ENCODE results near the gene TMCC2.

Gene TMCC2

DNA sequence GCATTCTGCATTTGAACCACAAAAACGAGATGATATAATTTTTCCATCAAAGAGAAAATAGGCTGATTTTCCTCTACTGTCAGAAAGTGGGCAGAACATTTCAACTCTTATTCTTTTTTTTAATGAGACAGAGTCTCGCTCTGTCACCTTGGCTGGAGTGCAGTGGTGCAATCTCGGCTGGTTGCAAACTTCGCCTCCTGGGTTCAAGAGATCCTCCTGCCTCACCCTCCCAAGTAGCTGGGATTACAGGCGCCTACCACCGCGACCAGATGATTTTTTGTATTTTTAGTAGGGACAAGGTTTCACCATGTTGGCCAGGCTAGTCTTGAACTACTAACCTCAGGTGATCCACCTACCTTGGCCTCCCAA lies 27.8 kb upstream of the TMCC2 start:
- TF ChIP-seq GATA2 (IDR thresholded peaks at IDR 0.05; ENCODE audit: low read depth, low read length) = no peak
- TF ChIP-seq GATA3 (IDR thresholded peaks at IDR 0.05; ENCODE audit: low read depth, low read length) = no peak

DNA sequence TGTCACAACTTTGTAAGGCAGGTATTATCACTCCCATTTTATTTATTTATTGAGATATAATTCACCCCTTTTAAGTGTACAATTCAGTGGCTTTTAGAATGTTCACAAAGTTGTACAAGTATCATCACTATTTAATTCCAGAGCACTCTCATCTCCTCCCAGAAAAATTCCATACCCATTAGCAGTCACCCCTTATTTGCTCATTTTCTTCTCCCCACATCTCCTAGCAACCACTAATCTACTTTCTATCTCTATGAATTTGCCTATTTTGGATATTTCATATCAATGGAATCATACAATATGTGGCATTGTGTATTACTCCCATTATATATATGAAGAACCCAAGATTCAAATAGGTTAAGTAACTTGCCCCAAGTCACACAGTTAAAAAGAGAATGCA lies 23.2 kb upstream of the TMCC2 start:
- TF ChIP-seq GATA3 (IDR thresholded peaks at IDR 0.05; ENCODE audit: low read depth, low read length) = no peak
- no peak for TF ChIP-seq GATA2 (IDR thresholded peaks at IDR 0.05; ENCODE audit: low read depth, low read length)

DNA sequence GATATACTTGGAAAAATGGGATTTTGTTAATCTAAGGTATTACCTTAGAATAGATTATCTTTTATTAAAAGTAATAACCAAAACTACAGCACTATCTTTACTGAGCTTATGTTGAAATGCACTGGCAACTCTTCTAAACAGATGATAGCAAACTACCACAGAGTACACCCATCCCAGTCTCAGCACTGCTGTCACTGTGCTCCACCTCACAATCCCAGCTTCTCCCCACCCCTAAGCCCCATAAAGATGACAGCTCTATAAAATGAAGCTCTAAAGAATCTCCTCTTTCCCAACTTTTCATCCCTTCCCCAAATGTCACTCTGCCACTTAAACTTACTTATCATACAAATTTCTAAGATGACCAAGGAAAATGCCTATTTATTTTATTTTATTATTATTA lies 22.7 kb upstream of the TMCC2 start:
- TF ChIP-seq GATA3 (IDR thresholded peaks at IDR 0.05; ENCODE audit: low read depth, low read length) (no peak), GATA2 (IDR thresholded peaks at IDR 0.05; ENCODE audit: low read depth, low read length) (no peak)

DNA sequence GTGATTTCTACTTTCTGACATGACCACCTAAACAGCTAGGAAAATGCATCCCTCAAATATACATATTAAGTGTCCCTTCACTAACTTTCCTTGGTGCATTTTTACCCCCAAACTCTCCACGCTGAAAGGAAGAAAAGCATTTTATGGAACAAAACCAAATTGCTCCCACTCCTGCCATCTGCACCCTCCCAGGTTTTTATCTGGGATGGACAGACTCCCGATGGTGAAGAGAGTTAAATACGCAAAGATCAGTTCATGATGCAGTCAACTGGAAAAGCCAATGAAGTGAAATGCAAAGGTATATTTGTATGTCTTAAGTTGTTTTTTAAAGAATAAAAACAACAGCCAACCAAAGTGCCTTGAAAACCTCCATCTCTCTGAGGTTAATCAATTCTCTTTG lies 18.9 kb upstream of the TMCC2 start:
- TF ChIP-seq GATA2 (IDR thresholded peaks at IDR 0.05; ENCODE audit: low read depth, low read length) (no peak), GATA3 (IDR thresholded peaks at IDR 0.05; ENCODE audit: low read depth, low read length) (no peak)

DNA sequence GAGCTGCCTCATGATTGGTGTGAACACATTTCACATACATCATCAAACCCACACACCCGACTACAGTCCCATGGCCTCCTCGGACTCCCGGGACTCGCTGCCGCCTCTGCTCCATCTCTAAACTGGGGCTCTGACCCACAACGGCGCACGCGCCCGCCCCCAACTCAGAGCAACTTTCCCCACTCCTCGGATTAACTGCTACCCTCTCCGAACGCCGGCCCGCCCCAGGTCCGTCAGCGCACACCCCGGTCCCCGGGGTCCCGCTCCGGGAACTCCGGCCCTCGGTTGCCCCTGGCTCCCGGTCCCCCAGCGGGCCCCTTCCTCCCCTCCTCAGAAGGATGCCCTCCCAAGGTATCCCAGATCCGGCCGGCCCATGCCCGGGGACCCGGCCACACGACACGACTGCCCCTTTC lies 17.0 kb upstream of the TMCC2 start:
- TF ChIP-seq GATA2 (IDR thresholded peaks at IDR 0.05; ENCODE audit: low read depth, low read length) (no peak), GATA3 (IDR thresholded peaks at IDR 0.05; ENCODE audit: low read depth, low read length) (no peak)

DNA sequence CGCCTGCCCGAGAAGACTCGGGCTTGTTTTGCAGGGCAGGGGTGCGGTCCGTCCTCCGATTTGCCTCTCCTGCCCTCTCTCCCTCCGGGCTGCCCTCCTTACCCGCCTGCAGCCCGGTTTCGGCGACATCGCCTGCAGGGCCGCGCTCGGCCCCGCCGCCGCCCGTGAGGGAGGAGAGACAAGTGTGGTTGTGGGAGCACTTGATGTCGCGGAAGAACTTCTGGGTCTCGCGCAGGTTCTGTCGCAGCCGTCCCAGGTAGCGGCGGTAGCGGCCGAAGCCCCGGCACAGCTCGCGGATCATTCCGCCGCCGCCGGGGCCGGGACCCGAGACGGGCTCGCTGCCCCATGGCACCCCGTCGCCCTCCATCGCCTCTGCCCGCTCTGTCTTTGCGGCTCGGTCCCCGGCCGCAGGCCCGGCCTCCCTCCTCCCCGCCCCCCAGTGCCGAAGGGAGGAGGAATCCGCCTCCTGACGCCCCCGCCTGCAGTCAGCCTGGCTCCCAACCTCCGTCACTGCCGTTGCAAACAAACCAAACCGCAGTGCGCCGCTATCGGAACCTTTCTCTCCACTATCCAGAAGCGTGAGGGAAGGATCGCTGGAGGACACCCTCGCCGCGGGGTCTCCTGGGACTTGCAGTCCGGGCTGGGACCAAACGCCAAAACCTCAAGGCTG lies 16.4 kb upstream of the TMCC2 start, which contains the start of gene DSTYK:
Gene DSTYK, minus strand, starts transcription at position 534 of the 670 bp plus-strand sequence. Its CDS starts 167 bp downstream, at position 367.
- no peak for TF ChIP-seq GATA3 (IDR thresholded peaks at IDR 0.05; ENCODE audit: low read depth, low read length)
- no peak for TF ChIP-seq GATA2 (IDR thresholded peaks at IDR 0.05; ENCODE audit: low read depth, low read length)

DNA sequence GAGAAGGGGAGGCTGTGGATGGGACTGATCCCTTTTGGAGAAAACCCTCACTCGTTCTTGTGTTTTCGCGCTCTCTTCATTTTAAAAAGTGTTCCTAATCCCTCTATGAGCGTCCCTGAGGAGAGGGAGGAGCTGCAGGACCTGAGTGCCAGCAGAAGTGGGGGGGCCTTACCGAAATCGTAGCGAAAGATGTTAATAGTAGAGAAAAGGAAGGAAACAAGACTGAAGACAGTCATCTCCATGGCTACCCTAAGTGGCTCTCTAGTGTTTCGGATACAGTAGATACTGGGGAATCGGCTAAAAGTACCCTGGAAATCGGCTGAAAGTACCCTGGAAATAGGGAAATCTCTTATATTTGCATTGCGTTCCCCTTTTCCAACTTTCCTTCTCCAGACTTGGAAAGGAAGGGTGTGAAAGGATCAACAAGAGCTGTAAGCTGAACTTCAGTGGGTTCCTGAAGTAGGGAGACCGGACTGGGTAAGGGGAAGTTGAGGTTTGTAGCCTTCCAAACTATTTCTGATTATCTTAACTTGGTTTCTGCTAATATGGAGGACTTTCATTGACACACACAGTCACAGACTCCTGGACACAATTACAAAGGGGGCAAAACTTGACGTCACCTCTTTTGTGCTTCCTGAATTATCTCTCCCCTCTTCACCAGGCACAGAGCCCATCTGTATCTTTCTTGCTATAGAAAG lies 15.8 kb upstream of the TMCC2 start:
- no peak for TF ChIP-seq GATA3 (IDR thresholded peaks at IDR 0.05; ENCODE audit: low read depth, low read length)
- no peak for TF ChIP-seq GATA2 (IDR thresholded peaks at IDR 0.05; ENCODE audit: low read depth, low read length)

DNA sequence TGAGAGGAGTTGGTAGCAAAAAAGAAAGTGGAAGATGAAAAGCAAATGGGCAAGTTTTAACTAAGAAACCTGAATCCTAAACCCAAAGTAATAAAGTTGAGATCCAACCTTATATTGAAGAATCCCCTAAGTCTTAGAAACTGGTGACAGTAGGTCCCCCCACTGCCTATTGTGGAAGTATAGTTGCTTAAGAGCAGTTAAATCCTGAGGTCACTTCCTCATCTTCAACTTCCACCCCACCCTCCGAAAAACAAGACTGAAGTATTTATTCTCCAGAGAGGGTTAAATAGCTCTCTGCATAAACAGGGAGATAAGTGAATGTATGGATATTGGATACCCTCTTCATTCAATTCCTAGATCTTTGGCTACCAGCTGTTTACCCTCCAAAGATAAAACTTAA lies 13.0 kb upstream of the TMCC2 start:
- TF ChIP-seq GATA2 (IDR thresholded peaks at IDR 0.05; ENCODE audit: low read depth, low read length) (no peak), GATA3 (IDR thresholded peaks at IDR 0.05; ENCODE audit: low read depth, low read length) (no peak)

DNA sequence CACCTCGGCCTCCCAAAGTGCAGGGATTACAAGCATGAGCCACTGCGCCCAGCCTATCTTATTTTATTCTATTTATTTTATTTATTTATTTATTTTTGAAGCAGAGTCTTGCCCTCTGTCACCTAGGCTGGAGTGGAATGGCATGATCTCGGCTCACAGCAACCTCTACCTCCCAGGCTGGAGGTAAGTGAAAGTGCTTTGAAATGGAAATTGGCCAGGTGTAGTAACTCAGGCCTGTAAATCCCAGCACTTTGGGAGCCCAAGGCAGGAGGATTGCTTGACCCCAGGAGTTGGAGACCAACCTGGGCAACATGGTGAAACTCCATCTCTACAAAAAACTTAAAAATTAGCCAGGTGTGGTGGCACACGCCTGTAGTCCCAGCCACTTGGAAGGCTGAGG lies 11.2 kb upstream of the TMCC2 start:
- TF ChIP-seq GATA3 (IDR thresholded peaks at IDR 0.05; ENCODE audit: low read depth, low read length) = no peak
- no peak for TF ChIP-seq GATA2 (IDR thresholded peaks at IDR 0.05; ENCODE audit: low read depth, low read length)

DNA sequence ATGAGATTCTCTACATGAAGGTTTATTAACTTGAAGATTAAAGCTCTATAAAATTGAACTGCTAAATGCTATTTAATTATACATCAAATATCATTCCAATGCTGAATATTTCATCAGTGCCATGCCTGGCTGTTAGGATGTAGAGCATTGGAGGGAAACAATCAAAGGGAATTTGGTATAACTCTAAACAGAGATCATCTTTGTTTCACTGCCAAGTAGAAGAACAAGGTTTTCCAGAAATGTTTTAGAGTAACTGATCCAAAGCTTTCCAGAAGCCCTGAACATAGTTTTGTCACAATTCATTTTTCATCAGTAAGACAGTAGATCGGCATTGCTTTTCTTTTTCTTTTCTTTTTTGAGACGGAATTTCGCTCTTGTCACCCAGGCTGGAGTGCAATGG lies 10.3 kb upstream of the TMCC2 start:
- TF ChIP-seq GATA3 (IDR thresholded peaks at IDR 0.05; ENCODE audit: low read depth, low read length) = no peak
- no peak for TF ChIP-seq GATA2 (IDR thresholded peaks at IDR 0.05; ENCODE audit: low read depth, low read length)

DNA sequence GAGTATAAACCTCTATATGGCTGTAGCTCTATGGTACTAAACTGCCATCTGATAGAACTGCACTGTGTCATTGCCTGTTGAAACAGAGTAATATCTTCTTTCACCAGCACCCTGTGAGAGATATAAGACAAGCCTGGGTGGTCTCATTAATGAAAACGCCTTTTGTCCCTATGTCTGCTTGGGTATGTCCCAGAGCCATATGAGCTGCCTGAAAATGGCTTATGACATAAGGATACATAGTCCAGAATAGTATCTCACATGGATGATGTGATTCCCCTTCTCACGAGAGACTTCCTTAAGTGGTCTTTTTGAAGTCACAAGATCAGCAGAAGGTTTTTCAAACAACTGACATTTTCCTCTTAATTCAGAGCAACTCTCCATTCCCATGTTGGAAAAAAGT lies 7.3 kb upstream of the TMCC2 start:
- no peak for TF ChIP-seq GATA2 (IDR thresholded peaks at IDR 0.05; ENCODE audit: low read depth, low read length)
- no peak for TF ChIP-seq GATA3 (IDR thresholded peaks at IDR 0.05; ENCODE audit: low read depth, low read length)

DNA sequence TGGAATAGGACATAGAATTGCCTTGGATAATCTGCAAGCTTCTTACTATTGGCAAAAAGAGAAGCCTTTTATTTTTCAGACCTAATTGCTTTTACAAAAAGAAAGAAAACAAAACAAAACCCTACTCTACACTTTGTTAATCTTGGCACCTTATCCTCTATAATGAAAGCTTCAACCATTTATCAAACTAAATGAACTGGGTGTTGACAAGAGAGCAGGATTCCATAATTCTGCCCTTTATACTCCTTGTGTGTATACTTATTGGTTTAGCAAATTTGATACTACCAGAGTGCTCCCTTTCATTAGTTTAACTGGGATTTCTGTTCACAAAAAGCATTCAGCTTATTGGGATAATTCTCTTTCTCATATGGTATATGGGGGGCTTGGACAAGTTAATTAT lies 3.0 kb upstream of the TMCC2 start:
- TF ChIP-seq GATA2 (IDR thresholded peaks at IDR 0.05; ENCODE audit: low read depth, low read length) = no peak

DNA sequence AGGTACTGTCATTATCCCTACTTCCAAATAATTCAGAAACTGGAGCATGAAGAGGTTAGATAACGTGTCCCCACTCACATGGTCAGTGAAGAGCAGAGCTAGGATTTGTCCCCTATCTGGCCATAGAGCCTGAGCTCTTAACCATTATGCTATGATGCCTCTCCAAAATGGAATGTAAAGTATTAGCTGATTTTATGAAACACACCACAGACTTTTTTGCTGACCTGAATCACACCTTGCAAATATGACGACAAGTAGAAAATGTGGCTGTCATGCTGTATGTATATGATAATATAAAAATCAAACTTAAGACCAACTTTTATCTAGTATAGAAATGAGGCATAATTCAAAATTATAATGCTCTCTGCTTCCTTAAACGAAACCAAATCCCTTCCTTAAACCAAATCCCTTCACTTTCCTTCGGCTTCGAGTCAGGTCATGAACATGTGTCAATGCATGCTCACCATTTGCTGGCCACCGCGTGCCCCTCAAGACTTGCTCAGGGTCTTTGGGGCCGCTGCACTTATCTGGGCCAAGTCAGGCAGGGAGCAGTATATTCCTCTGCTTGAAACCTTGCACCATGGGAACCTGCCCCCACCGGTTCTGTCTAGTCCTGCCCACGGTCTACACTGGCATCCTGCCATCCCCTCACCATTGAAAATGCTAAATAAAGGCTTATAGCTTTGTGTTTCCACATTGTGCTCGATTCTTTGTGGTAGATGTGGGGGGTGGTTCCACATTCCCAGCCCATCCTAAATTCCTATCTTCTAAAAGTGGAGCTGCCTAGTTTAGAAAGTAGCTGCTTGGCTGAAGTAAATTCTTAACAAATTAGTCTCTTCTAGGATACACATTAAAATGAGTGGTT lies 1.6 kb upstream of the TMCC2 start:
- no peak for TF ChIP-seq GATA2 (IDR thresholded peaks at IDR 0.05; ENCODE audit: low read depth, low read length)
- no peak for TF ChIP-seq GATA3 (IDR thresholded peaks at IDR 0.05; ENCODE audit: low read depth, low read length)

DNA sequence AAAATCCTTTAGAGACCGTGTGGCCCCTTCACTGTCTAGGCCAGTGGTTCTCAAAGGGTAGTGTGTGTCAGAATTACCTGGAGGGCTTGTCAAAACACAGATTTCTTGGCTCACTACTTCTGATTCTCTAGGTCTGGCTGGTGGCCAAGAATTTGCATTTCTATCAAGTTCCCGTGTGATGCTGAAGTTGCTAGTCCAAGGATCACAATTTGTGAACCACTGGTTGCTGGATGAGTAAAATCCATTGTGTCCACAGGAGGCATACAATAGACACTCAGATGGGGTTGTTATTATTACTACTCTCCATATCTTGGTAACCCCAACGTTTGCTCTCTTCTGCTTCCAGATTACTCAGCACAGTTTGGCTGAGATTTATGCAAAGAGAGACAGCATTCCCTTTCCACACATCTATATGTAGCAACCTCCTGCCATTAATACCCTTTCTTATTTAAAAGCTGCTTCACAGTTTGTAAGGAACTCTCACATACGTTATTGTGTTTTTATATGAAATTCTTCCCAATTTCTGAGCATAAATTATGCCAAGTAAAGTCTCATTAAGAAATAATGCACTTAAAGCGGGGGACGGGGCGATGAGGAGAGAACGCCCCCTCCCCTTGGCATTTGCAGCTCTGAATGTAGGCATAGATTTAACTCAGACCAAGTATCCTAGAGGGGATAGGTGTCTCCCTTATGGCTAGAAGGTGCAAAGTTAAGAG lies 720 bp upstream of the TMCC2 start:
- TF ChIP-seq GATA3 (IDR thresholded peaks at IDR 0.05; ENCODE audit: low read depth, low read length) (no peak), GATA2 (IDR thresholded peaks at IDR 0.05; ENCODE audit: low read depth, low read length) (no peak)

Measured in SH-SY5Y (cell line).